HEK293 (cell line): ENCODE data around the gene TMEM121B.

Experiments used
- GFI1B ChIP-seq: fragments of 450-650 bp; formaldehyde crosslinking; IDR thresholded peaks from 2 replicates; pipeline ENCODE4 v1.5.1; 2016; ENCODE audit warnings: missing biosample characterization, missing genetic modification characterization
- GLI4 ChIP-seq: fragments of 450-650 bp; formaldehyde crosslinking; IDR thresholded peaks from 2 replicates; pipeline ENCODE4 v1.5.1; 2016; ENCODE audit warnings: missing biosample characterization, missing genetic modification characterization
- GLIS1 ChIP-seq: fragments of 450-650 bp; formaldehyde crosslinking; IDR thresholded peaks from 2 replicates; pipeline ENCODE4 v1.5.1; 2016; ENCODE audit warnings: missing biosample characterization, missing genetic modification characterization
- KLF1 ChIP-seq: fragments of 450-650 bp; formaldehyde crosslinking; IDR thresholded peaks from 2 replicates; pipeline ENCODE4 v1.5.1; 2016; ENCODE audit warnings: missing biosample characterization, missing genetic modification characterization
- KLF8 ChIP-seq: fragments of 450-650 bp; formaldehyde crosslinking; IDR thresholded peaks from 2 replicates; pipeline ENCODE4 v1.5.1; 2016; ENCODE audit warnings: missing biosample characterization, missing genetic modification characterization
- KLF9 ChIP-seq: fragments of 450-650 bp; formaldehyde crosslinking; IDR thresholded peaks from 2 replicates; pipeline ENCODE4 v1.5.1; 2016; ENCODE audit warnings: missing biosample characterization, missing genetic modification characterization, low read depth
- MZF1 ChIP-seq: fragments of 450-650 bp; formaldehyde crosslinking; IDR thresholded peaks from 2 replicates; pipeline ENCODE4 v1.5.1; 2017; ENCODE audit warnings: missing biosample characterization, missing genetic modification characterization, borderline replicate concordance
- PRDM1 ChIP-seq: fragments of 450-650 bp; formaldehyde crosslinking; IDR thresholded peaks from 2 replicates; pipeline ENCODE4; 2016; ENCODE audit warnings: missing biosample characterization, missing genetic modification characterization
- REPIN1 ChIP-seq: fragments of 450-650 bp; formaldehyde crosslinking; IDR thresholded peaks from 2 replicates; pipeline ENCODE4 v1.5.1; 2017; ENCODE audit warnings: missing biosample characterization, missing genetic modification characterization, low read depth
- ZFHX2 ChIP-seq: fragments of 450-650 bp; formaldehyde crosslinking; conservative IDR thresholded peaks from 2 replicates; pipeline ENCODE4 v1.5.1; 2016; ENCODE audit warnings: missing biosample characterization, missing genetic modification characterization
- ZFP3 ChIP-seq: fragments of 450-650 bp; formaldehyde crosslinking; IDR thresholded peaks from 2 replicates; pipeline ENCODE4 v1.5.1; 2016; ENCODE audit warnings: low read depth, missing biosample characterization, missing genetic modification characterization
- ZNF112 ChIP-seq: fragments of 450-650 bp; formaldehyde crosslinking; IDR thresholded peaks from 2 replicates; pipeline ENCODE4 v1.5.0; 2017; ENCODE audit warnings: missing biosample characterization, missing genetic modification characterization
- ZNF133 ChIP-seq: fragments of 450-650 bp; formaldehyde crosslinking; IDR thresholded peaks from 2 replicates; pipeline ENCODE4 v1.5.1; 2016; ENCODE audit warnings: missing biosample characterization, missing genetic modification characterization
- ZNF184 ChIP-seq: fragments of 450-650 bp; IDR thresholded peaks from 2 replicates; pipeline ENCODE4 v1.5.1; 2018; ENCODE audit warnings: missing biosample characterization, mild to moderate bottlenecking, missing genetic modification characterization
- ZNF202 ChIP-seq: fragments of 450-650 bp; formaldehyde crosslinking; IDR thresholded peaks from 2 replicates; pipeline ENCODE4 v1.5.1; 2016; ENCODE audit warnings: missing biosample characterization, missing genetic modification characterization, borderline replicate concordance
- ZNF214 ChIP-seq: fragments of 450-650 bp; formaldehyde crosslinking; IDR thresholded peaks from 2 replicates; pipeline ENCODE4 v1.5.1; 2017; ENCODE audit warnings: missing biosample characterization, mild to moderate bottlenecking, missing genetic modification characterization, borderline replicate concordance
- ZNF311 ChIP-seq: fragments of 450-650 bp; formaldehyde crosslinking; IDR thresholded peaks from 2 replicates; pipeline ENCODE4 v1.5.1; 2017; ENCODE audit warnings: missing biosample characterization, missing genetic modification characterization, borderline replicate concordance
- ZNF354C ChIP-seq: fragments of 450-650 bp; formaldehyde crosslinking; IDR thresholded peaks from 2 replicates; pipeline ENCODE4 v1.5.1; 2016; ENCODE audit warnings: missing biosample characterization, missing genetic modification characterization, low read depth, borderline replicate concordance
- ZNF394 ChIP-seq: fragments of 450-650 bp; formaldehyde crosslinking; IDR thresholded peaks from 2 replicates; pipeline ENCODE4 v1.5.1; 2016; ENCODE audit warnings: missing biosample characterization, missing genetic modification characterization, mild to moderate bottlenecking, moderate library complexity, borderline replicate concordance
- ZNF423 ChIP-seq: fragments of 450-650 bp; formaldehyde crosslinking; IDR thresholded peaks from 2 replicates; pipeline ENCODE4 v1.5.1; 2016; ENCODE audit warnings: missing biosample characterization, missing genetic modification characterization
- ZNF521 ChIP-seq: fragments of 450-650 bp; formaldehyde crosslinking; IDR thresholded peaks from 2 replicates; pipeline ENCODE4 v1.5.1; 2017; ENCODE audit warnings: missing biosample characterization, mild to moderate bottlenecking, missing genetic modification characterization
- ZNF558 ChIP-seq: fragments of 450-650 bp; formaldehyde crosslinking; IDR thresholded peaks from 2 replicates; pipeline ENCODE4 v1.5.1; 2016; ENCODE audit warnings: missing biosample characterization, missing genetic modification characterization
- ZNF571 ChIP-seq: fragments of 450-650 bp; formaldehyde crosslinking; IDR thresholded peaks from 2 replicates; pipeline ENCODE4 v1.5.0; 2017; ENCODE audit warnings: missing biosample characterization, missing genetic modification characterization
- ZNF596 ChIP-seq: fragments of 450-650 bp; IDR thresholded peaks from 2 replicates; pipeline ENCODE4 v1.5.0; 2018; ENCODE audit warnings: missing biosample characterization, mild to moderate bottlenecking, missing genetic modification characterization, moderate library complexity
- ZNF626 ChIP-seq: fragments of 450-650 bp; sonication (Bioruptor Pico); formaldehyde crosslinking; IDR thresholded peaks from 2 replicates; pipeline ENCODE4 v1.5.1; 2018; ENCODE audit warnings: missing biosample characterization, missing genetic modification characterization, inconsistent platforms
- ZNF670 ChIP-seq: fragments of 450-650 bp; formaldehyde crosslinking; IDR thresholded peaks from 2 replicates; pipeline ENCODE4 v1.5.1; 2016; ENCODE audit warnings: missing biosample characterization, missing genetic modification characterization, low read depth
- ZNF785 ChIP-seq: fragments of 450-650 bp; formaldehyde crosslinking; IDR thresholded peaks from 2 replicates; pipeline ENCODE4 v1.5.1; 2016; ENCODE audit warnings: missing biosample characterization, missing genetic modification characterization
- ZNF792 ChIP-seq: fragments of 450-650 bp; formaldehyde crosslinking; IDR thresholded peaks from 2 replicates; pipeline ENCODE4 v1.5.1; 2016; ENCODE audit warnings: missing biosample characterization, missing genetic modification characterization
- TF ChIP-seq, protein P1 (sequence below): fragments of 450-650 bp; formaldehyde crosslinking; IDR thresholded peaks from 2 replicates; pipeline ENCODE4 v1.5.1; 2017; ENCODE audit warnings: missing biosample characterization, mild to moderate bottlenecking, missing genetic modification characterization, moderate library complexity
- TF ChIP-seq, protein P2 (sequence below): fragments of 450-650 bp; formaldehyde crosslinking; IDR thresholded peaks from 2 replicates; pipeline ENCODE4 v1.5.1; 2016; ENCODE audit warnings: missing biosample characterization, missing genetic modification characterization
- TF ChIP-seq, protein P3 (sequence below): fragments of 450-650 bp; formaldehyde crosslinking; IDR thresholded peaks from 2 replicates; pipeline ENCODE4 v1.5.1; 2017; ENCODE audit warnings: missing biosample characterization, missing genetic modification characterization
- TF ChIP-seq, protein P4 (sequence below): fragments of 450-650 bp; formaldehyde crosslinking; IDR thresholded peaks from 2 replicates; pipeline ENCODE4 v1.5.1; 2016; ENCODE audit warnings: missing biosample characterization, missing genetic modification characterization

TMEM121B gene

DNA sequence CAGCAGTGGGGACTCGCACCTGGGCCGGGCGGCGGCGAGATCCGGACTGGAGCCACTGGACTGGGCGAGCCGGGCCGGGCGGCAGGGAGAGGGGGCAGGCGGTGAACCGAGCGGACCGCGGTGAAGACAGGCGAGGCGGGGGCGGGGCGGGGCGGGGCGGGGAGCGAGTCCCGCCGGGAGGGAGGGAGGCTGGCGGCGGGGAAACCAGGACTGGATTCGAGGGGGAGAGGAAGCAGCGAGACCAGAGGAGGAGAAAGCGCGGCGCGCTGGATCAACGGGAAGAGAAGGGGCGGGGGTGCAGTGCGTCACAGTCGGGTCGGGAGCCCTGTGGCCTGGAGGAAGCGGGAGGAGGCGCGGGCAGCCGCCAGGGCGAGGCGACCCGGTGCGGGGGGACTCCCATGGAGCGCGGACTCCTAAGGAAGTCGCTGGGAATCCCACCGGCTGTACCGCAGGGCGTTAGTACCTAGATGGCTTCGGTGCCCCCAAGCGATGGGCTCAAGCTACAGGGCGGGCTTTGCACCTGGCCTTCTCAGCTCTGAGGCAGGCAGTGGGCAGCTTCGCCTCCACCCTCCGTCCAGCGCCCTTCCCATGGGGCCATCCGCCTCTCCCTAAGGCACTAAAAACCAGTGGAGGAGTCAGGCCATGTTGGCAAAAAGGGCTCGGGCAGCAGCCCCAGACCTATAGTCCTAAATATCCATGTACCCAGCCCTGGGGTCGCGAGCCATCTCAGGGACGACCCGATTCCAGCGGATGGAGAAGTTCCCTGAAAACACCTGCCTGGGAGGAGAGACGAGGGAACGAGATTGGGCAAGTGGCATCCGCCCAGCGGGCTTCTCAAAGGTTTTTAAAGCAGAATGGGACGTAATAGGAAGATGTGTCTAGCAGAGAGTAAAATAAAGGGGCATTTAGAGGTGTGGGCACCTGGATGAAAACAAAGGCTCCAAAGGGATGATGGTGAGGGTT is at the start of gene TMEM121B (continued):
- TF ChIP-seq ZNF311 (tag by site-specific recombination) (no peak), ZNF184 (tag by site-specific recombination) (no peak), ZNF112 (tag by site-specific recombination) (no peak), PRDM1 (tag by site-specific recombination) (peak; percentile 53; the same call in 1 of the 2 replicates), KLF1 (tag by site-specific recombination) (peak; percentile 88), REPIN1 (tag by site-specific recombination) (no peak), GLIS1 (tag by site-specific recombination) (peak; percentile 75), ZNF354C (tag by site-specific recombination) (no peak), ZNF670 (no peak), ZFP3 (no peak), ZNF596 (tag by site-specific recombination) (no peak), GFI1B (no peak), KLF8 (tag by site-specific recombination) (peak; percentile 73), ZNF521 (tag by site-specific recombination) (no peak), ZNF558 (tag by site-specific recombination) (no peak), ZNF626 (tag by site-specific recombination) (no peak), ZNF133 (tag by site-specific recombination) (no peak), ZNF202 (no peak), ZNF423 (no peak), GLI4 (peak; percentile 58; the same call in 1 of the 2 replicates), ZNF785 (tag by site-specific recombination) (peak; percentile 91; the same call in 1 of the 2 replicates), ZNF394 (tag by site-specific recombination) (peak; percentile 51; the same call in 1 of the 2 replicates), ZNF214 (tag by site-specific recombination) (no peak), ZNF571 (tag by site-specific recombination) (no peak), ZFHX2 (tag by site-specific recombination) (peak; percentile 66), ZNF792 (tag by site-specific recombination) (peak; percentile 44; the same call in 1 of the 2 replicates), KLF9 (peak; percentile 88; the same call in 1 of the 2 replicates), MZF1 (no peak)
- TF ChIP-seq, protein P1, sequence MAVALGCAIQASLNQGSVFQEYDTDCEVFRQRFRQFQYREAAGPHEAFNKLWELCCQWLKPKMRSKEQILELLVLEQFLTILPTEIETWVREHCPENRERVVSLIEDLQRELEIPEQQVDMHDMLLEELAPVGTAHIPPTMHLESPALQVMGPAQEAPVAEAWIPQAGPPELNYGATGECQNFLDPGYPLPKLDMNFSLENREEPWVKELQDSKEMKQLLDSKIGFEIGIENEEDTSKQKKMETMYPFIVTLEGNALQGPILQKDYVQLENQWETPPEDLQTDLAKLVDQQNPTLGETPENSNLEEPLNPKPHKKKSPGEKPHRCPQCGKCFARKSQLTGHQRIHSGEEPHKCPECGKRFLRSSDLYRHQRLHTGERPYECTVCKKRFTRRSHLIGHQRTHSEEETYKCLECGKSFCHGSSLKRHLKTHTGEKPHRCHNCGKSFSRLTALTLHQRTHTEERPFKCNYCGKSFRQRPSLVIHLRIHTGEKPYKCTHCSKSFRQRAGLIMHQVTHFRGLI (tag by site-specific recombination), result no peak
- TF ChIP-seq, protein P2, sequence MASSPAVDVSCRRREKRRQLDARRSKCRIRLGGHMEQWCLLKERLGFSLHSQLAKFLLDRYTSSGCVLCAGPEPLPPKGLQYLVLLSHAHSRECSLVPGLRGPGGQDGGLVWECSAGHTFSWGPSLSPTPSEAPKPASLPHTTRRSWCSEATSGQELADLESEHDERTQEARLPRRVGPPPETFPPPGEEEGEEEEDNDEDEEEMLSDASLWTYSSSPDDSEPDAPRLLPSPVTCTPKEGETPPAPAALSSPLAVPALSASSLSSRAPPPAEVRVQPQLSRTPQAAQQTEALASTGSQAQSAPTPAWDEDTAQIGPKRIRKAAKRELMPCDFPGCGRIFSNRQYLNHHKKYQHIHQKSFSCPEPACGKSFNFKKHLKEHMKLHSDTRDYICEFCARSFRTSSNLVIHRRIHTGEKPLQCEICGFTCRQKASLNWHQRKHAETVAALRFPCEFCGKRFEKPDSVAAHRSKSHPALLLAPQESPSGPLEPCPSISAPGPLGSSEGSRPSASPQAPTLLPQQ, result peak; percentile 80
- TF ChIP-seq, protein P3, sequence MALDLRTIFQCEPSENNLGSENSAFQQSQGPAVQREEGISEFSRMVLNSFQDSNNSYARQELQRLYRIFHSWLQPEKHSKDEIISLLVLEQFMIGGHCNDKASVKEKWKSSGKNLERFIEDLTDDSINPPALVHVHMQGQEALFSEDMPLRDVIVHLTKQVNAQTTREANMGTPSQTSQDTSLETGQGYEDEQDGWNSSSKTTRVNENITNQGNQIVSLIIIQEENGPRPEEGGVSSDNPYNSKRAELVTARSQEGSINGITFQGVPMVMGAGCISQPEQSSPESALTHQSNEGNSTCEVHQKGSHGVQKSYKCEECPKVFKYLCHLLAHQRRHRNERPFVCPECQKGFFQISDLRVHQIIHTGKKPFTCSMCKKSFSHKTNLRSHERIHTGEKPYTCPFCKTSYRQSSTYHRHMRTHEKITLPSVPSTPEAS, result peak; percentile 41; the same call in 1 of the 2 replicates
- TF ChIP-seq, protein P4, sequence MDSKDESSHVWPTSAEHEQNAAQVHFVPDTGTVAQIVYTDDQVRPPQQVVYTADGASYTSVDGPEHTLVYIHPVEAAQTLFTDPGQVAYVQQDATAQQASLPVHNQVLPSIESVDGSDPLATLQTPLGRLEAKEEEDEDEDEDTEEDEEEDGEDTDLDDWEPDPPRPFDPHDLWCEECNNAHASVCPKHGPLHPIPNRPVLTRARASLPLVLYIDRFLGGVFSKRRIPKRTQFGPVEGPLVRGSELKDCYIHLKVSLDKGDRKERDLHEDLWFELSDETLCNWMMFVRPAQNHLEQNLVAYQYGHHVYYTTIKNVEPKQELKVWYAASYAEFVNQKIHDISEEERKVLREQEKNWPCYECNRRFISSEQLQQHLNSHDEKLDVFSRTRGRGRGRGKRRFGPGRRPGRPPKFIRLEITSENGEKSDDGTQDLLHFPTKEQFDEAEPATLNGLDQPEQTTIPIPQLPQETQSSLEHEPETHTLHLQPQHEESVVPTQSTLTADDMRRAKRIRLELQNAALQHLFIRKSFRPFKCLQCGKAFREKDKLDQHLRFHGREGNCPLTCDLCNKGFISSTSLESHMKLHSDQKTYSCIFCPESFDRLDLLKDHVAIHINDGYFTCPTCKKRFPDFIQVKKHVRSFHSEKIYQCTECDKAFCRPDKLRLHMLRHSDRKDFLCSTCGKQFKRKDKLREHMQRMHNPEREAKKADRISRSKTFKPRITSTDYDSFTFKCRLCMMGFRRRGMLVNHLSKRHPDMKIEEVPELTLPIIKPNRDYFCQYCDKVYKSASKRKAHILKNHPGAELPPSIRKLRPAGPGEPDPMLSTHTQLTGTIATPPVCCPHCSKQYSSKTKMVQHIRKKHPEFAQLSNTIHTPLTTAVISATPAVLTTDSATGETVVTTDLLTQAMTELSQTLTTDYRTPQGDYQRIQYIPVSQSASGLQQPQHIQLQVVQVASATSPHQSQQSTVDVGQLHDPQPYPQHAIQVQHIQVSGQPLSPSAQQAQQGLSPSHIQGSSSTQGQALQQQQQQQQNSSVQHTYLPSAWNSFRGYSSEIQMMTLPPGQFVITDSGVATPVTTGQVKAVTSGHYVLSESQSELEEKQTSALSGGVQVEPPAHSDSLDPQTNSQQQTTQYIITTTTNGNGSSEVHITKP (tag by site-specific recombination), result peak; percentile 97
